Peyer's patch (tissue), 4 donors: ENCODE data around the gene RAP1B. TPM values are rescaled to one million over a fixed set of nuclear protein-coding genes. Genes with fewer than 3 reads are reported as not detected.

ENCODE experiments used
- DNase-seq, 3 donors: peaks; one replicate each; pipeline ENCODE4 v3.0.0-alpha.2; 2017 to 2019
- H3K27ac ChIP-seq, 4 donors: fragments of 200-600 bp; sonication (generic); one replicate each; pipeline ENCODE4 v1.5.1; 2016 to 2019
- H3K27me3 ChIP-seq, 2 donors: fragments of 200-600 bp; sonication (generic); one replicate each; pipeline ENCODE4 v1.5.1; 2019
- H3K36me3 ChIP-seq, 3 donors: fragments of 200-600 bp; sonication (generic); one replicate each; pipeline ENCODE4 v1.5.1; 2016 to 2019
- H3K4me1 ChIP-seq, 4 donors: fragments of 200-600 bp; sonication (generic); one replicate each; pipeline ENCODE4 v1.5.1; 2016 to 2019
- H3K4me3 ChIP-seq, 4 donors: fragments of 200-600 bp; sonication (generic); 1 replicate in 3 of 4; 2 replicates in 1 of 4; pipeline ENCODE4 v1.5.1; 2016 to 2019; ENCODE audit warnings: mild to moderate bottlenecking in 1 of 4
- H3K9me3 ChIP-seq, 4 donors: fragments of 200-600 bp; sonication (generic); one replicate each; pipeline ENCODE4 v1.5.1; 2016 to 2019; ENCODE audit warnings: mild to moderate bottlenecking in 1 of 4
- CTCF ChIP-seq, 6 experiments: fragments of 450-650 bp in 4 of 6; fragments of 200-600 bp in 2 of 6; sonication (generic) in 1 of 6; IDR thresholded peaks; one replicate each; pipeline ENCODE4 v1.5.1; 2017 to 2019; ENCODE audit warnings: antibody characterized with exemption in 6 of 6, mild to moderate bottlenecking in 3 of 6, moderate library complexity in 1 of 6
- POLR2A ChIP-seq, 2 donors: fragments of 450-650 bp; IDR thresholded peaks; one replicate each; pipeline ENCODE4 v1.5.1; 2017; ENCODE audit warnings: antibody characterized with exemption in 2 of 2, mild to moderate bottlenecking in 2 of 2, moderate library complexity in 2 of 2
- total RNA-seq, 4 donors: library from RNA; depleted of rRNA; stranded (reverse); fragments of >200 nt; gene quantifications; one replicate each; pipeline ENCODE4 v1.1.0, GENCODE V29; 2016

Gene RAP1B
- total RNA-seq, 4 donors from 2014 or later = 123 to 210 (median 140) TPM

GRCh38 chr12:68627673-68628319 is 17.1 kb downstream of the RAP1B start:
- Histone ChIP-seq H3K36me3 (peaks cover 0 to 18% (median 0%) of the 10 kb centered on the region in 3 donors), H3K4me1 (peaks cover 0 to 15% (median 3%) of the 10 kb centered on the region in 4 donors), H3K27ac (no peak overlapping the region), H3K27me3 (no peaks in the 10 kb centered on the region), H3K4me3 (no peak overlapping the region), H3K9me3 (peaks cover 0 to 5% (median 0%) of the 10 kb centered on the region in 4 donors)
- no peak for DNase-seq
- TF ChIP-seq POLR2A (IDR thresholded peaks at IDR 0.05) (no peak), CTCF (IDR thresholded peaks at IDR 0.05) (no peak)

GRCh38 chr12:68628698-68629097 is 18.0 kb downstream of the RAP1B start:
- peaks cover 0 to 12% (median 5%) of the 10 kb centered on the region in 4 donors for H3K4me1 ChIP-seq
- TF ChIP-seq POLR2A (IDR thresholded peaks at IDR 0.05) (no peak), CTCF (IDR thresholded peaks at IDR 0.05) (no peak)
- peaks cover 0 to 5% (median 0%) of the 10 kb centered on the region in 4 donors for H3K9me3 ChIP-seq
- H3K36me3 ChIP-seq = peaks cover 0 to 18% (median 0%) of the 10 kb centered on the region in 3 donors
- DNase-seq = no peak
- no peak overlapping the region for H3K4me3 ChIP-seq
- no peak overlapping the region for H3K27ac ChIP-seq
- H3K27me3 ChIP-seq = no peaks in the 10 kb centered on the region

GRCh38 chr12:68630050-68630449 is 19.4 kb downstream of the RAP1B start:
- Histone ChIP-seq H3K4me1 (peaks cover 0 to 17% (median 3%) of the 10 kb centered on the region in 4 donors), H3K9me3 (peaks cover 0 to 5% (median 0%) of the 10 kb centered on the region in 4 donors), H3K27ac (no peak overlapping the region), H3K27me3 (no peaks in the 10 kb centered on the region), H3K36me3 (peaks cover 0 to 12% (median 0%) of the 10 kb centered on the region in 3 donors), H3K4me3 (no peak overlapping the region)
- no peak for TF ChIP-seq CTCF (IDR thresholded peaks at IDR 0.05)
- no peak for TF ChIP-seq POLR2A (IDR thresholded peaks at IDR 0.05)
- no peak for DNase-seq

DNA sequence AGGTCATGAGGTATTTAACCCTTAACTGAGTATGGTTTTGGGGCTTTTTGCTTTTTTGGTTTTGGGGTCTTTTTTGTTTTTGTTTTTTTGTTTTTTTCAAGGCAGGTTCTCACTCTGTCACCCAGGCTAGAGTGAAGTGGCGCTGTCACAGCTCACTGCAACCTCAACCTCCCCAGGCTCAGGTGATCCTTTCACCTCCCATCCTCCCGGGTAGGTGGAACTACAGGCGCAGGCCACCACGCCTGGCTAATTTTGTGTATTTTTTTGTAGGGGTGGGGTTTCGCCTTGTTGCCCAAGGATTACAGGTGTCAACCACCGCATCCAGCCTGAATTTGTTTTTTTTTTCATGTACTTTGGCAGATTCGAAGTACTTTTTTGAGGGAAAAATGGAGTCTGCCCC is 19.9 kb downstream of the RAP1B start:
- H3K4me1 ChIP-seq = peaks cover 0 to 17% (median 5%) of the 10 kb centered on the region in 4 donors

GRCh38 chr12:68631227-68631626 is 20.5 kb downstream of the RAP1B start:
- H3K27ac ChIP-seq = no peak overlapping the region
- H3K4me3 ChIP-seq = no peak overlapping the region
- peaks cover 0 to 17% (median 5%) of the 10 kb centered on the region in 4 donors for H3K4me1 ChIP-seq
- H3K9me3 ChIP-seq = peaks cover 0 to 5% (median 0%) of the 10 kb centered on the region in 4 donors
- DNase-seq = no peak
- no peaks in the 10 kb centered on the region for H3K27me3 ChIP-seq
- H3K36me3 ChIP-seq = peaks cover 0 to 8% (median 0%) of the 10 kb centered on the region in 3 donors
- TF ChIP-seq POLR2A (IDR thresholded peaks at IDR 0.05) = no peak
- no peak for TF ChIP-seq CTCF (IDR thresholded peaks at IDR 0.05)

More for the DNA sequence above, 19.9 kb downstream of the RAP1B start:
- Histone ChIP-seq H3K4me3 (no peak overlapping the region), H3K27me3 (no peaks in the 10 kb centered on the region), H3K27ac (no peak overlapping the region), H3K9me3 (peaks cover 0 to 5% (median 0%) of the 10 kb centered on the region in 4 donors), H3K36me3 (peaks cover 0 to 12% (median 0%) of the 10 kb centered on the region in 3 donors)
- no peak for DNase-seq
- TF ChIP-seq POLR2A (IDR thresholded peaks at IDR 0.05) = no peak

- Histone ChIP-seq H3K27ac (no peak overlapping the region), H3K9me3 (peaks cover 0 to 5% (median 0%) of the 10 kb centered on the region in 4 donors), H3K4me1 (peaks cover 0 to 17% (median 5%) of the 10 kb centered on the region in 4 donors), H3K4me3 (no peak overlapping the region), H3K36me3 (no peaks in the 10 kb centered on the region), H3K27me3 (no peaks in the 10 kb centered on the region)
- TF ChIP-seq CTCF (IDR thresholded peaks at IDR 0.05) = no peak
- no peak for TF ChIP-seq POLR2A (IDR thresholded peaks at IDR 0.05)
- no peak for DNase-seq
Observed at GRCh38 chr12:68632486-68632885, 21.8 kb downstream of the RAP1B start.
